Measurements from ENCODE around the gene MCTP1. TPM values are rescaled to one million over a fixed set of nuclear protein-coding genes. Genes with fewer than 3 reads are reported as not detected.
"Not testable (repeated sequence)": the region's sequence is repeated elsewhere in the genome, so short reads cannot be mapped to it uniquely, and the experiment has no call there.

MCTP1 gene
- total RNA-seq, 1 donor from 2014 or later, result 7.8 TPM

DNA sequence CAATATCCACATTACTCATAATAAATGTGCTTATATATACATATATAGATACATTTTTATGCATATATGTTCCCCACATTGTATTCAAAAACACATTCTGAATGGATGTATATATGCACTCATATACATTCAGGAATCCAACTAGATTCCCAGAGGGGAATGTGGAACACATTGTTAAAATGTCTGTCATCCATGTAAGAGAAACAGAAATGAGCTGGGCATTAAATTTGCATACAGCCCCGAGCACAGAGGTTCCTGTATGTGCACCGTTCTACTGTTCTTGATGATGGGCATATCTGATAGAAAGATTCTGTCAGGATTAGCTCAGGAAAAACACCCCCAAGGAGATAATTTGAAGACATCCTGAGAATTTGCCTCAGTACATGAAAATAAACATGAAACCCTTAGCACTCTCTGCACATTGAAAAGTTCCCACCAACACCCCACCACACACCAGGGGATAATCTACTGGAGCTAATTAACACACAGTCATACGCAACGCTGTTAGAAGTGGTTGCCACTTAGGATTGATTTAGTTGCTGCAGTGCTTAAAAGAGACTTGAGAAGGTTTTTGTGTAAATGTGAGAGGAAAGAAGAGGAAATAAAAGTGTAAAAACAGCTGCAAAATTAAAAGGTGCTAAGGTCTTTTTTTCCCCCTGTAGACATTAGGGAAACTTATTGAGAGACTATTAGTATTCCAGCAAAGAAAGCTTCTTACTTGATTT is 443.1 kb downstream of the MCTP1 start:
- no peaks in the 10 kb centered on the region for H3K36me3 ChIP-seq
- intact Hi-C loops (cut with micrococcal nuclease), result no loop called here
- no peak for DNase-seq
- H3K4me3 ChIP-seq, result no peak overlapping the region
- no peaks in the 10 kb centered on the region for H3K27me3 ChIP-seq (ENCODE audit: low read depth)
- no peak overlapping the region for H3K27ac ChIP-seq (replicated peaks)
- TF ChIP-seq, protein P1, sequence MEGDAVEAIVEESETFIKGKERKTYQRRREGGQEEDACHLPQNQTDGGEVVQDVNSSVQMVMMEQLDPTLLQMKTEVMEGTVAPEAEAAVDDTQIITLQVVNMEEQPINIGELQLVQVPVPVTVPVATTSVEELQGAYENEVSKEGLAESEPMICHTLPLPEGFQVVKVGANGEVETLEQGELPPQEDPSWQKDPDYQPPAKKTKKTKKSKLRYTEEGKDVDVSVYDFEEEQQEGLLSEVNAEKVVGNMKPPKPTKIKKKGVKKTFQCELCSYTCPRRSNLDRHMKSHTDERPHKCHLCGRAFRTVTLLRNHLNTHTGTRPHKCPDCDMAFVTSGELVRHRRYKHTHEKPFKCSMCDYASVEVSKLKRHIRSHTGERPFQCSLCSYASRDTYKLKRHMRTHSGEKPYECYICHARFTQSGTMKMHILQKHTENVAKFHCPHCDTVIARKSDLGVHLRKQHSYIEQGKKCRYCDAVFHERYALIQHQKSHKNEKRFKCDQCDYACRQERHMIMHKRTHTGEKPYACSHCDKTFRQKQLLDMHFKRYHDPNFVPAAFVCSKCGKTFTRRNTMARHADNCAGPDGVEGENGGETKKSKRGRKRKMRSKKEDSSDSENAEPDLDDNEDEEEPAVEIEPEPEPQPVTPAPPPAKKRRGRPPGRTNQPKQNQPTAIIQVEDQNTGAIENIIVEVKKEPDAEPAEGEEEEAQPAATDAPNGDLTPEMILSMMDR (IDR thresholded peaks at IDR 0.05; ENCODE audit: borderline replicate concordance), result no peak
- no peaks in the 10 kb centered on the region for H3K9me3 ChIP-seq (replicated peaks)
- no peaks in the 10 kb centered on the region for H3K4me1 ChIP-seq

DNA sequence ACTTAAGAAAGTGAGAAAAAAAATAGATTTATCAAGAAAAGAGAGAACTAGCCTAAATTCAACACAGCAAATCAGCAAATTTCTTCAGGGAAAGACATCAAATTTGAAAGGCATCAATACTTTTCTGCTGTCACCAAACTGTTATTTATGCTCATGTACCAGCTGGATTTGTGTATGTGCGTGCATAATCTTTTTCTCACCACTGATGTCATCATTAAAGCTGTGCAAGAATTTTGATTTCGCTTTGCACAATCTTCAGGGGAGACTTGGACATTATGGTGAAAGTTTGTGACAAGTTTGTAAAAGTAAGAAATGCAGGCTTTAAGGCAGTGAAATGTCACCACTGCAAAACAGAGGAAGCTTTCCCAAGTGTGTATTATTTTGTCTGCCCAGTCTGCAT is 451.0 kb downstream of the MCTP1 start:
- Histone ChIP-seq H3K27me3 (ENCODE audit: low read depth) (no peaks in the 10 kb centered on the region), H3K27ac (replicated peaks) (no peak overlapping the region), H3K9me3 (replicated peaks) (no peaks in the 10 kb centered on the region), H3K36me3 (no peaks in the 10 kb centered on the region), H3K4me1 (no peaks in the 10 kb centered on the region), H3K4me3 (no peak overlapping the region)
- intact Hi-C loops (cut with micrococcal nuclease), result no loop called here
- no peak for DNase-seq
- TF ChIP-seq, protein P1 (IDR thresholded peaks at IDR 0.05; ENCODE audit: borderline replicate concordance), result no peak

DNA sequence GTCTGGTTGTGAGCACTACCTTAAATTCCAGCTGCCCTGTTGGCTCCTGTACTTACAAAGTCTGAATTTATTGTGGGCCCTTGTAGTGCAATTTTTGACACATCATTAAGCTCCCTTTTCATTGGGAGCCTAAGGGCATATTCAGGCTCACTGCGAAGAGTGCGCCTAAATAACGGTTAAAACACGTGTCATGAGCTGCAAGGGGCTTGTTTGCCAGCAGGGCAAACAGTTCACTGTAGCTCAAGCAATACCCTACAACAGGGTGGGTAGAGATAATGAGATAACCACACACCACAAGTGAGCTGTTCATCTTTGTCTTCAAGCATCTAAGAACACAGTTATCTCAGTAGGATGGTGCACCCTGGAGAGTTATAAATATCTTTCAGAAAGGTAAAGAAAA is 452.2 kb downstream of the MCTP1 start:
- intact Hi-C loops (cut with micrococcal nuclease), result no loop called here
- no peak for DNase-seq
- H3K4me3 ChIP-seq, result no peak overlapping the region
- H3K9me3 ChIP-seq (replicated peaks), result no peaks in the 10 kb centered on the region
- no peaks in the 10 kb centered on the region for H3K36me3 ChIP-seq
- H3K27ac ChIP-seq (replicated peaks), result no peak overlapping the region
- peaks cover 7% of the 10 kb centered on the region for H3K27me3 ChIP-seq (ENCODE audit: low read depth)
- no peaks in the 10 kb centered on the region for H3K4me1 ChIP-seq
- TF ChIP-seq, protein P1 (IDR thresholded peaks at IDR 0.05; ENCODE audit: borderline replicate concordance), result no peak

DNA sequence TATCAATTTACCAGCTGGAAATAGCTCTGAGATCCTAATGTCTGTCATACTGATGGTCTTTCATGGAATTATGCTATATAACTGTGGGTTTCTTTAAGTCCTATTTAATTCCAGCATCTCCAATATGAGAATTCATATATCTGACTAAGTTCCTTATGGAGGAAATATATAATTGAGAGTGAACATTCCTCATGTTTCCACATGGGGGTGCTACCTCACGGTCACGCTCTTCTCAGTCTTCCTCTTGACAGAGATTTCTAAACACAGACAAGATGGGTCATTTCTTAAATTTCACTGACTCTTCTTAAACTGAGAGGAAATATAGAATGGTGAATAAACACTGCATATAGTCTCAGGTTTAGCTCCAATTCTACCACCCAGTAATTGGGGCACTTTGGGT is 454.4 kb downstream of the MCTP1 start:
- Histone ChIP-seq H3K27ac (replicated peaks) (no peak overlapping the region), H3K4me1 (no peaks in the 10 kb centered on the region), H3K27me3 (ENCODE audit: low read depth) (peaks cover 7% of the 10 kb centered on the region), H3K4me3 (no peak overlapping the region), H3K9me3 (replicated peaks) (no peaks in the 10 kb centered on the region), H3K36me3 (no peaks in the 10 kb centered on the region)
- no peak for DNase-seq
- intact Hi-C loops (cut with micrococcal nuclease), result no loop called here
- TF ChIP-seq, protein P1 (IDR thresholded peaks at IDR 0.05; ENCODE audit: borderline replicate concordance), result peak; percentile 18

DNA sequence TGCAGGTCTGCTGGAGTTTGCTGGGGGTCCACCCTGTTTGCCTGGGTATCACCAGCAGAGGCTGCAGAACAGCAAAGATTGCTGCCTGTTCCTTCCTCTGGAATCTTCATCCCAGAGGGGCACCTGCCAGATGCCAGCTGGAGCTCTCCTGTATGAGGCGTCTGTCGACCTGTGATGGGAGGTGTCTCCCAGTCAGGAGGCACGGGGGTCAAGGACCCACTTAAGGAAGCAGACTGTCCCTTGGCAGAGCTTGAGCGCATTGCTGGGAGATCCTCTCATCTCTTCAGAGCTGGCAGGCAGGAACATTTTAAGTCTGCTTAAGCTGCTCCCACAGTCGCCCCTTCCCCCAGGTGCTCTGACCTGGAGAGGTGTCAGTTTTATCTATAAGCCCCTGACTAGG is 456.7 kb downstream of the MCTP1 start:
- intact Hi-C loops (cut with micrococcal nuclease), result not testable (repeated sequence)

DNA sequence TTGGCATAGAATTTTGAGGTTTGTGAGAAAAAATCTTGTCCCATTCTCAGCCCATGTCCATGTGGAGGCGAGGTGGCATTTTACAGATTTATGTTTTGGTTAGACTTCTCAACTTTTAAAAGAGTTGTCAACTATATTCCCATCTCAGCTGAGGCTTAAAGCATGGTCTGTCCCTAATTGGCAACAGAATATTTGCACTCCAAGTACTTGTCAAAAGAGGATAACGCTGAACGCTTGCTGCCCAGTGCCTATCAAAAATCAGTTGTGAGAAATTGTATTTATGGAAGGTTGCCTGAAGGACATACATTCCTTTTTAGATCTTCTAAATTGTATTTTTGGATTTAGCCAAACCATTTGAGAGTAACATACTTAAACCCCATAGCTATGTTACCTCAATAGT is 464.4 kb downstream of the MCTP1 start:
- TF ChIP-seq, protein P1 (IDR thresholded peaks at IDR 0.05; ENCODE audit: borderline replicate concordance), result no peak

More for the DNA sequence above, 456.7 kb downstream of the MCTP1 start:
- H3K36me3 ChIP-seq; H3K27ac ChIP-seq (replicated peaks); H3K27me3 ChIP-seq (ENCODE audit: low read depth); DNase-seq; H3K9me3 ChIP-seq (replicated peaks); H3K4me1 ChIP-seq; H3K4me3 ChIP-seq: not testable (repeated sequence)

More for the DNA sequence above, 464.4 kb downstream of the MCTP1 start:
- Histone ChIP-seq H3K4me3 (no peak overlapping the region), H3K36me3 (no peaks in the 10 kb centered on the region), H3K27ac (replicated peaks) (no peak overlapping the region), H3K9me3 (replicated peaks) (peaks cover 13% of the 10 kb centered on the region), H3K4me1 (no peaks in the 10 kb centered on the region), H3K27me3 (ENCODE audit: low read depth) (no peaks in the 10 kb centered on the region)
- no peak for DNase-seq
- intact Hi-C loops (cut with micrococcal nuclease), result no loop called here

Data from left ventricle myocardium inferior (tissue), 1 donor.